Left colon (tissue), 2 donors: Measurements from ENCODE around the gene ENDOV. TPM values are rescaled to one million over a fixed set of nuclear protein-coding genes. Genes with fewer than 3 reads are reported as not detected.
"Not testable (repeated sequence)": the region's sequence is repeated elsewhere in the genome, so short reads cannot be mapped to it uniquely, and the experiment has no call there.

Experiments used
- ATAC-seq: fragments of 200-7000 bp; cut with Tn5 transposase; one replicate; pipeline ENCODE4 v1.9.1; 2020; ENCODE audit warnings: mild to moderate bottlenecking, moderate library complexity
- DNase-seq, 2 donors: peaks; one replicate each; pipeline ENCODE4 v3.0.0-alpha.2; 2020
- intact Hi-C, 2 donors: fragments of 100-400 bp; cut with DNase I in 1 of 2; cut with micrococcal nuclease in 1 of 2; formaldehyde crosslinking; loops; one replicate each; pipeline versions ENCODE4 v1.11.2 to v1.14.0; 2022; cut with DNase I, micrococcal nuclease
- total RNA-seq, 2 donors: library from RNA; stranded (reverse); fragmentation: NEBNext Ultra II Directional; extraction: Animal tissue kit (Norgen Biotek cat#: 25700); gene quantifications; one replicate each; pipeline ENCODE4 v1.2.1, GENCODE V29; 2021
- donor health status: DM: no; HTN: no; CAD: no.
- donor health status: DM: yes; HTN: yes; CAD: no.

The ENDOV gene
- total RNA-seq, 2 donors from 2014 or later: 23.2 to 25.5 TPM

DNA sequence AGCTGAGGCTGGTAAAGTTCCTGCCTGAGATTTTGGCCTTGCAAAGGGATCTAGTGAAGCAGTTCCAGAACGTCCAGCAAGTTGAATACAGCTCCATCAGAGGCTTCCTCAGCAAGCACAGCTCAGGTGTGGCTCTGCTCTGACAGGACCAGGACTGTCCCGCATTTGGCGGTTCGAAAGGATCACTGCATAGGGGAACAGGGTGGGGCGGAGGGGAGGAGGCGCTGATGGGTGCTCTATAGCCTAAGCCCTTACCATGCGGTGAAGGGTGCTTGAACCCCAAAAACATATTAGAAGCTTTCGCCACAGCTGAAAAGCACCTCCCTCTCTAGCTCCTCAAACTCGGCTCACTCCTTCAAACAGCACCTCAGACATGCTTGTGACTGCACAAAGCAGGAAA lies 29.9 kb upstream of the ENDOV start:
- intact Hi-C loops: no loop called here
- DNase-seq: no peak
- ATAC-seq: peak; percentile 7

- ATAC-seq: no peak
- DNase-seq: no peak
- intact Hi-C loops: no loop called here
Measured at GRCh38 chr17:80386341-80386740, 28.6 kb upstream of the ENDOV start.

GRCh38 chr17:80387071-80387470 lies 27.9 kb upstream of the ENDOV start:
- no peak for DNase-seq
- no peak for ATAC-seq
- intact Hi-C loops: no loop called here

GRCh38 chr17:80388175-80388574 lies 26.8 kb upstream of the ENDOV start:
- intact Hi-C loops: no loop called here
- no peak for DNase-seq

GRCh38 chr17:80388601-80389000 lies 26.4 kb upstream of the ENDOV start:
- ATAC-seq: no peak
- DNase-seq: no peak
- intact Hi-C loops: no loop called here

More at GRCh38 chr17:80388175-80388574, 26.8 kb upstream of the ENDOV start:
- no peak for ATAC-seq

- no peak for DNase-seq
- ATAC-seq: no peak
Measured at GRCh38 chr17:80389011-80389995, 25.7 kb upstream of the ENDOV start.

DNA sequence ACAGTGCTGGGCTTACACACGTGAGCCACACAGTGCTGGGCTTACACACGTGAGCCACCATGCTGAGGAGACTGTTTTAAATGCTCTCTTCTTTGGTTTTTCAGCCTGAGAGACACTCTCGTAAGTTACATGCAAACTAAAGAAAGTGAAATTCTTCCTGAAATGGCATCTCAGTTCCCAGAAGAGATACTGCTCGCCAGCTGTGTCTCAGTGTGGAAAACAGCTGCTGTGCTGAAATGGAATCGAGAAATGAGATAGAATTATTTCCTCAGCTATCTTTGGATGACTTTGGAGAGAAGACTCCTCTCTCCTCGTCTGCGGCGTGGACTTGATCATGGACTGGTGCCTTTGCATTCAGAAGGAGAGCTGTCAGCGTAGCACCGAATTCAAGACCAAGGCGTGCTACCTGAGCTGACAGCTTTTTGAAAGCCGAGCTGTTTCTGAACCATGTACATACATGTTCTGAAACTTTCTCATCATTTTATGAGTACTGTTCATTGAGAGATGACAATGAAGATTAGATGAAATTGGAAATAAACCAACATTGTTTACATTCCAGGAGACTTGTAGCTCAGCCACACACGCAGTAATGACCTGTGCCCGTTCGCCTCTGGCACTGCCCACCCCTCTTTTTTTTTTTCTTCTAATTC lies 21.6 kb upstream of the ENDOV start:
- intact Hi-C loops: no loop called here
- ATAC-seq (no peak), DNase-seq (no peak)

More at GRCh38 chr17:80389011-80389995, 25.7 kb upstream of the ENDOV start:
- intact Hi-C loops: no loop called here

GRCh38 chr17:80393961-80394360 lies 21.0 kb upstream of the ENDOV start:
- intact Hi-C loops: no loop called here
- ATAC-seq: no peak

GRCh38 chr17:80394629-80395216 lies 20.2 kb upstream of the ENDOV start:
- ATAC-seq: peak; percentile 26
- intact Hi-C loops: no loop called here
- DNase-seq: no peak

More at GRCh38 chr17:80393961-80394360, 21.0 kb upstream of the ENDOV start:
- DNase-seq: no peak

DNA sequence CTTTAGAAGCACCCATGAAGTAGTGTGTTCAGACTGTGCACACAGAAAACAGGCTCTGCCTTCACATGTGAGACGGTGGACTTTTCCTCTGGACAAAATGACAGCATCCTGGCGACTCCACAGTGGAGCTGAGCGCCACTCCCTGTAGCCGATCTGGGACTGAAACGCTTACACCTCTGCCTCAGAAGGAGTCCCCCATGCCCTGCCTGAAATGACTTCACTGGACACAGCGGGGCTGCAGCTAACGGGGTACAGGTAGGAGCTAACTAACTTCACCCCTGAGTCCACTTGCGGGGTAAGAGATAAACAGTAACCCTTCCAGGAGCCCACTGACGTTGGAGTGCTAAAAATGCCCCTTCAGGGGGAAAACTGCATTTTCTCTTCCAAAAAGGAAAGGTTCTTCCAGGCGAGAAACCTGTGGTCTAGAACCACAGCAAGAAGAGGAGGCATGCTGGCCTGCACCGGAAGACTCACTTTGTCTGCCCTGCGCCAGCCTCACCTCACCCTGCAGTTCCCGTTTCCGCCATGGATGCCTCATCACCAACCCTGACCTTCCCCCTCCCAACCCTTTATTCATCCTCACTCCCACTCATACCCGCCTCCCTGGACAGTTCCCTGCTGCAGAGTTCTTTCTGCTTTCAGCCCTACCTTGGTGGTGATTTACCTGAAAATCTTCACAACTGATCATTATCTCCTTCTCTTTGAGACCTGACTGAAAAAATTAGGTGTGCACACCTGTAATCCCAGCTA lies 19.4 kb upstream of the ENDOV start:
- intact Hi-C loops: no loop called here
- DNase-seq (no peak), ATAC-seq (peak; percentile 17)

DNA sequence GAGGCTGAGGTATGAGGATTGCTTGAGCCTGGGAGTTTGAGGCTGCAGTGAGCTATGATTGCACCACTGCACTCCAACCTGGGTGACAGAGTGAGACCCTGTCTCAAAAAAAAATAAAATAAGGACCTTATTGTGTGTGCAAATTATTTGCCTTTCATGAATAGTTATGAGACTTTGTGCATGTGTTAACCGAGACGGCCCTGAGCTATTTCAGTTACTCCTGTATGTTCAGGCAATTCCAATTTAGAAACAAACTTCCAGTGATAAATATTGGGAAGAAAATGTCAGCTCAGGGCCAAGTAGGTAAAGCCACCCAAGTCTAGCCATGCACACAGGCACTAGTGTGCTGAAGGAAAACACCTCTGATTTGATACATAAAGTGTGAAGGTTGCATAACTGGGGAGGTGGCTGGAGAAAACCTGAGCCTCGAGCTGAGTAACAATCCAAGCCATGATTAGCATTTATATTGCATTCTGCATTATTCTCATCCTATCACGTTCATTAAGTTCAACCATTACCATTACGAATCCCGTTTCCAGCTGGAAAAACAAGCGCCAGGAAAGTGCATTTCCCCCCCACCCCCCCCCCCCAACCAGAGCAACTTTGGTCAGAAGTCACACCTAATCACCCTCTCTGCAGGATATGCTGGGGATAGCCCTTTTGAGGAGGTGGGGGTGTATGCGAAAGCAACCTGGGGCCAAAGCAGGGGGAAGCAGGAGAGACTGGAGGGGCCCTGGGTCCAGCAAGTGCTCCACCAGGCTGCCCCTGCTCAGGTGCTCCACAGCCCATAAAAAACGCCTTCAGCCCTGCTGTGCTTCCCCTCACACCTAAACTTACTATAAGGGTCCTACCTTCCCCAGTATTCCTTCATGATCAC lies 18.6 kb upstream of the ENDOV start:
- DNase-seq (no peak), ATAC-seq (no peak)
- intact Hi-C loops: no loop called here

DNA sequence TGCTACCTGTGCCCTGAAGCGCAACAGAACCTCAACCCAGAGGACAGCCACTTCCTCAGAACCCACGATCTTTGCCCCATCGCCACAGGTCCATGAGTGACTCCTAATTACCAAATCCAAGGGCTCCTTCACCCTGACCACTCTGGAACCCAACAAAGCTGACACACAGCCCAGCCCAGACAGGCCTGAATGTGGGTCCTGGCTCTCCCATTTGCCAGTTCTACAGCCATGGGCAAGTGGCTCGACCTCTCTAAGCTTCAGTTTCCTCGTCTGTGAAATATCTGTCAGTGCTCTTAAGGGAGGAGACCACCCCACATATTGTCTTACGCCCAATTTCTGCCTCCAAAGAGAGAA lies 18.0 kb upstream of the ENDOV start:
- ATAC-seq (no peak), DNase-seq (no peak)
- intact Hi-C loops: no loop called here

DNA sequence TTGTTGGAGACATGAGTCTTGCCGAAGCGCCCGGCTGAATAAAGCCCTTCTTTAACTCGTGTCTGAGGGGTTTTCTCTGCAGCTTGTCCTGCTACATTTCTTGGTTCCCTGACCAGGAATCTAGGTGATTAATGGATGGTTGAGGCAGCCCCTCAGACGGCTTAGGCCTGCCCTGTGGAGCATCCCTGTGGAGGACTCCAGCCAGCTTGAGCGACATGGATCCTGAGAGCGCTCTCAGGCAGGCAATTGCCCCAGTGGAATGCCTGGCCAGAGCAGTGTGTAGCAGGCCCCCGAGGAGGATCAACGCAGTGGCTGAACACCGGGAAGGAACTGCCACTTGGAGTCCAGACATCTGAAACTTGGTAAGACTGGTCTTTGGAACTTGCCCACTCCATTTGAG lies 17.3 kb upstream of the ENDOV start:
- DNase-seq: no peak
- intact Hi-C loops: no loop called here
- no peak for ATAC-seq

DNA sequence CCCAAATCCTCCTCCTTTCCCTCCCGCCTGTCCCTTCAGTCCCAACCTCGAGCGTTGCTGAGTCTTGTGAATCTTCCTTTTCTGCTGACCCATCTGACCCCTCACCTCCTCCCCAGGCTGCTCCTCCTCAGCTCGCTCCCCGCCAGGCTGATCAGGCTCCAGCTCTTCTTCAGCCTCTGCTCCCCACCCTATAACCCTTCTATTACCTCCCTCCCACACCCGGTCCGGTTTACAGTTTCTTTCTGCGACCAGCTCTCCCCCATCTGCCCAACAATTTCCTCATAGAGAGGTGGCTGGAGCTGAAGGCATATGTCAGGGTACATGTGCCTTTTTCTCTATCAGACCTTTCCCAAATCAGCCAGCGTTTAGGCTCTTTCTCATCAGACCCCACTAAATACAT lies 13.9 kb upstream of the ENDOV start:
- DNase-seq, intact Hi-C loops, ATAC-seq: not testable (repeated sequence)

DNA sequence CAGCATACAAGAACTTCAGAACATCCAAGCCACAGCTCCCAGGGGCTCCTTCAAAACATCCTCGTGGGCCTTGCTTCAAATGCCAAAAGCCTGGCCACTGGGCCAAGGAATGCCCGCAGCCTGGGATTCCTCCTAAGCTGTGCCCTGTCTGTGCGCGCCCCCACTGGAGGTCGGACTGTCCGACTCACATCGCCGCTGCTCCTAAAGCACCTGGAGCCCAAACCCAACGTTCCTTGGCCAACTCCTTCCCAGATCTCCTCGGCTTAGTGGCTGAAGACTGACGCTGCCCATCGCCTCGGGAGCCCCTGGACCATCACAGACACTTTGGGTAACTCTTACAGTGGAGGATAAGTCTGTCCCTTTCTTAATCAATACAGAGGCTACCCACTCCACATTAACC lies 12.9 kb upstream of the ENDOV start:
- ATAC-seq, intact Hi-C loops, DNase-seq: not testable (repeated sequence)

GRCh38 chr17:80402959-80403358 lies 12.0 kb upstream of the ENDOV start:
- DNase-seq (no peak), ATAC-seq (no peak)
- intact Hi-C loops: no loop called here

DNA sequence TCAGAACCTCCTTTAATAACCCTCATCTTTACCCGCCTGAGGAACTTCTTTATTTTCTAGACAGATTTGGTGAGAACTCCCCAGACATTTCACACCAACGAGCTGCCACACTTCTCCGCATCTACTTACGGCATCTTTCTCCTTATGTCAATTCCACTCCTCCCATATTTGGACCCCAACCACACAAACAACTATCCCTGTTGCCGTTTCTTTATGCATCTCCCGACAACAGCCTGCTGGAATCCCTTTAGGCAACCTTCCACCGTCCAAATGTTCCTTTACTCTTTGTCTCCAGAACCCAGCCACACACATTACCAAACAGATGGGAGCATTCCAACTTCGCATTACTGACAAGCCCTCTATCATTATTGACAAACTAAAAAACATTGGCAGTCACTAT lies 8.8 kb upstream of the ENDOV start:
- no peak for DNase-seq
- intact Hi-C loops: no loop called here
- no peak for ATAC-seq

DNA sequence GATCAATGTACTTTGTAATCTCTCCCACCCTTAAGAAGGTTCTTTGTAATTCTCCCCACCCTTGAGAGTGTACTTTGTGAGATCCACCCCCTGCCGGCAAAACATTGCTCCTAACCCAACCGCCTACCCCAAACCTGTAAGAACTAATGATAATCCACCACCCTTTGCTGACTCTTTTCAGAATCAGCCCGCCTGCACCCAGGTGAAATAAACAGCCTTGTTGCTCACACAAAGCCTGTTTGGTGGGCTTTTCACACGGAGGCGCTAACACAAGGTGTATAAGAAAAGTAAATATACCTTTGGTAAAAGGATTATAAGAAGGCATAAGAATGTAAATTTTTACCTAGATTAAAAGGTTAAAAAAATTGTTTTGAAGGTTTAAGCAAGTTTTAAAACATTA lies 7.0 kb upstream of the ENDOV start:
- DNase-seq, intact Hi-C loops, ATAC-seq: not testable (repeated sequence)
